HCT116 (cell line): ENCODE measurements around the gene COBL. TPM values are rescaled to one million over a fixed set of nuclear protein-coding genes. Genes with fewer than 3 reads are reported as not detected.

Source experiments
- ATAC-seq: fragments of 200-7000 bp; cut with Tn5 transposase; 2 replicates; pipeline ENCODE4 v1.9.1; 2020; ENCODE audit warnings: mild to moderate bottlenecking, moderate library complexity
- BruUV-seq: library from RNA; stranded (reverse); fragments of 400-500 nt; replicated peaks from 2 replicates; lab custom pipeline; 2021; lab: Mats Ljungman, UMichigan
- CTCF ChIA-PET: fragments of 300-600 bp; sonication (Branson Sonifier 250); formaldehyde crosslinking; loops from one replicate; lab custom pipeline; 2021; ENCODE audit warnings: antibody characterized with exemption; lab: Charles Lee
- POLR2A ChIA-PET: fragments of 300-600, 350-600 bp; sonication (Branson Sonifier 250); formaldehyde crosslinking; loops from one replicate; lab custom pipeline; 2021; ENCODE audit warnings: antibody characterized with exemption; lab: Charles Lee
- RAD21 ChIA-PET, 2 experiments: fragments of 300-600 bp; sonication (Branson Sonifier 250); formaldehyde crosslinking; loops; one replicate each; lab custom pipeline; 2023; ENCODE audit warnings: low total read pairs in 2 of 2; ENCODE audit not compliant: uncharacterized antibody in 2 of 2, unreplicated experiment in 2 of 2, low non-redundant PET in 1 of 2; lab: Charles Lee
- DNase-seq: peaks from one replicate; pipeline ENCODE4 v3.0.0-alpha.2; 2010; ENCODE audit warnings: low read depth, low spot score
- H2AFZ ChIP-seq: fragments of 200-600 bp; shearing (Covaris generic), sonication (generic); 2 replicates; pipeline ENCODE4 v1.6.1; 2017; ENCODE audit warnings: low read depth, mixed run types, mixed read lengths, antibody characterized with exemption, low read length; ENCODE audit not compliant: poor library complexity, severe bottlenecking
- H3K27ac ChIP-seq: 2 replicates; pipeline ENCODE4 v1.5.1; 2012; ENCODE audit warnings: low read depth, low read length
- H3K27me3 ChIP-seq: fragments of 200-600 bp; sonication (generic); 2 replicates; pipeline ENCODE4 v1.6.1; 2016; ENCODE audit warnings: mixed run types, low read length, mixed read lengths; ENCODE audit not compliant: insufficient read depth
- H3K36me3 ChIP-seq, 2 experiments: fragments of 200-500 bp in 1 of 2; fragments of 200-600 bp in 1 of 2; sonication (Bioruptor generic) in 1 of 2; sonication (generic) in 1 of 2; 2 replicates each; pipeline versions ENCODE4 v1.5.1 to v1.6.1; 2014 to 2016; ENCODE audit warnings: low read length in 2 of 2, inconsistent platforms in 1 of 2, mixed read lengths in 1 of 2, mixed run types in 1 of 2; ENCODE audit not compliant: insufficient read depth in 2 of 2, control insufficient read depth in 1 of 2
- H3K4me1 ChIP-seq, 2 experiments: fragments of 200-600 bp in 1 of 2; sonication (generic) in 1 of 2; 2 replicates each; pipeline versions ENCODE4 v1.5.1 to v1.6.1; 2012 to 2017; ENCODE audit warnings: low read length in 2 of 2, inconsistent platforms in 1 of 2, mild to moderate bottlenecking in 1 of 2, mixed read lengths in 1 of 2, mixed run types in 1 of 2, moderate library complexity in 1 of 2; ENCODE audit not compliant: insufficient read depth in 2 of 2, control insufficient read depth in 1 of 2
- H3K4me2 ChIP-seq: fragments of 200-600 bp; sonication (generic); 2 replicates; pipeline ENCODE4 v1.6.1; 2017; ENCODE audit warnings: mixed run types, low read length, mixed read lengths
- H3K4me3 ChIP-seq, 2 experiments: fragments of 200-600 bp in 1 of 2; sonication (generic) in 1 of 2; replicated peaks in 1 of 2; 2 replicates each; pipeline ENCODE4 v1.5.1; 2011 to 2016; ENCODE audit warnings: low read length in 2 of 2, control low read depth in 1 of 2, low read depth in 1 of 2, mild to moderate bottlenecking in 1 of 2, mixed read lengths in 1 of 2, mixed run types in 1 of 2
- H3K79me2 ChIP-seq: fragments of 200-600 bp; sonication (generic); 2 replicates; pipeline ENCODE4 v1.6.1; 2017; ENCODE audit warnings: mild to moderate bottlenecking, mixed run types, low read length, moderate library complexity, mixed read lengths; ENCODE audit not compliant: insufficient read depth
- H3K9ac ChIP-seq: fragments of 200-600 bp; sonication (generic); 2 replicates; pipeline ENCODE4 v1.6.1; 2016; ENCODE audit warnings: low read length, mixed read lengths
- H3K9me2 ChIP-seq: fragments of 200-600 bp; sonication (generic), shearing (Covaris generic); 2 replicates; pipeline ENCODE4 v1.6.1; 2017; ENCODE audit warnings: mixed run types, mild to moderate bottlenecking, moderate library complexity; ENCODE audit not compliant: insufficient read depth
- H3K9me3 ChIP-seq, 2 experiments: fragments of 200-500 bp in 1 of 2; fragments of 200-600 bp in 1 of 2; sonication (Bioruptor generic) in 1 of 2; sonication (generic) in 1 of 2; 2 replicates each; pipeline ENCODE4 v1.6.1; 2014 to 2017; ENCODE audit warnings: low read length in 2 of 2, mixed read lengths in 2 of 2, inconsistent platforms in 1 of 2, low read depth in 1 of 2, mild to moderate bottlenecking in 1 of 2, mixed run types in 1 of 2, moderate library complexity in 1 of 2; ENCODE audit not compliant: control insufficient read depth in 1 of 2, insufficient read depth in 1 of 2
- H4K20me1 ChIP-seq: fragments of 200-600 bp; sonication (generic), shearing (Covaris generic); 2 replicates; pipeline ENCODE4 v1.6.1; 2017; ENCODE audit warnings: mixed run types, mild to moderate bottlenecking, moderate library complexity; ENCODE audit not compliant: insufficient read depth
- CEBPB ChIP-seq: IDR thresholded peaks from 2 replicates; pipeline ENCODE4 v1.6.1; 2012; ENCODE audit warnings: low read depth
- CTCF ChIP-seq, 3 experiments: fragments of 200-600 bp in 1 of 3; sonication (generic) in 1 of 3; IDR thresholded peaks in 2 of 3; conservative IDR thresholded peaks in 1 of 3; 2 replicates each; pipeline ENCODE4 v1.5.1; 2012 to 2017; ENCODE audit warnings: low read depth in 2 of 3, low read length in 2 of 3, antibody characterized with exemption in 1 of 3, borderline replicate concordance in 1 of 3, control low read depth in 1 of 3, mild to moderate bottlenecking in 1 of 3, mixed read lengths in 1 of 3, mixed run types in 1 of 3, moderate library complexity in 1 of 3; ENCODE audit not compliant: insufficient read depth in 1 of 3
- EGR1 ChIP-seq: IDR thresholded peaks from 2 replicates; pipeline ENCODE4 v1.6.1; 2012; ENCODE audit warnings: low read depth
- ELF1 ChIP-seq: IDR thresholded peaks from 2 replicates; pipeline ENCODE4 v1.6.1; 2012; ENCODE audit warnings: low read depth, borderline replicate concordance
- EZH2phosphoT487 ChIP-seq: fragments of 200-600 bp; IDR thresholded peaks from 2 replicates; pipeline ENCODE4 v1.6.1; 2018; ENCODE audit warnings: antibody characterized with exemption, borderline replicate concordance
- JUND ChIP-seq: IDR thresholded peaks from 2 replicates; pipeline ENCODE4 v1.6.1; 2012
- POLR2AphosphoS5 ChIP-seq: IDR thresholded peaks from 2 replicates; pipeline ENCODE4 v1.6.1; 2011; ENCODE audit warnings: mild to moderate bottlenecking, low read depth, low read length, moderate library complexity
- RAD21 ChIP-seq: IDR thresholded peaks from 2 replicates; pipeline ENCODE4 v1.6.1; 2012; ENCODE audit warnings: low read depth, mild to moderate bottlenecking
- REST ChIP-seq: IDR thresholded peaks from 2 replicates; pipeline ENCODE4 v1.6.1; 2012; ENCODE audit warnings: low read depth
- SIN3A ChIP-seq: IDR thresholded peaks from 2 replicates; pipeline ENCODE4 v1.6.1; 2012; ENCODE audit warnings: low read depth
- SP1 ChIP-seq: IDR thresholded peaks from 2 replicates; pipeline ENCODE4 v1.6.1; 2012; ENCODE audit warnings: low read depth
- SRF ChIP-seq: IDR thresholded peaks from 2 replicates; pipeline ENCODE4 v1.6.1; 2012; ENCODE audit warnings: low read depth
- YY1 ChIP-seq: IDR thresholded peaks from 2 replicates; pipeline ENCODE4 v1.6.1; 2011; ENCODE audit warnings: low read length, low read depth, moderate library complexity, mild to moderate bottlenecking; ENCODE audit not compliant: insufficient replicate concordance; ENCODE audit errors: extremely low read depth
- ZBTB33 ChIP-seq: IDR thresholded peaks from 2 replicates; pipeline ENCODE4 v1.6.1; 2011; ENCODE audit warnings: mild to moderate bottlenecking, low read length, moderate library complexity; ENCODE audit not compliant: insufficient replicate concordance; ENCODE audit errors: extremely low read depth
- ZFX ChIP-seq: fragments of 450-650 bp; IDR thresholded peaks from 2 replicates; pipeline ENCODE4 v1.6.1; 2017
- ZNF274 ChIP-seq: fragments of 200-500 bp; sonication (Bioruptor generic); IDR thresholded peaks from 2 replicates; pipeline ENCODE4 v1.6.1; 2014; ENCODE audit warnings: mild to moderate bottlenecking, low read depth, low read length, inconsistent platforms
- intact Hi-C: fragments of 100-400 bp; cut with micrococcal nuclease; formaldehyde crosslinking; loops from 2 replicates; pipeline ENCODE4 v1.10.0; 2022
- total RNA-seq: library from RNA; stranded (reverse); gene quantifications from one replicate; pipeline ENCODE4 v1.2.1, GENCODE V29; 2021; ENCODE audit not compliant: unreplicated experiment

The COBL gene
- total RNA-seq, 1 experiment from 2014 or later, result 19.3 TPM

- CTCF ChIA-PET, result no interaction called here
- no peaks in the 10 kb centered on the region for H3K9me3 ChIP-seq
- RAD21 ChIA-PET, result no interaction called here
- no peak overlapping the region for H3K4me2 ChIP-seq
- no peak overlapping the region for H2AFZ ChIP-seq
- no peak for ATAC-seq
- TF ChIP-seq ZNF274 (no peak), SIN3A (no peak), ZFX (no peak), RAD21 (no peak), CEBPB (no peak), ZBTB33 (no peak), SP1 (no peak), CTCF (IDR thresholded peaks at IDR 0.05 in 2 of 3, conservative IDR thresholded peaks at IDR 0.05 in 1 of 3; ENCODE audit: borderline replicate concordance in 1 of 3, insufficient read depth in 1 of 3, low read depth in 2 of 3, low read length in 2 of 3) (no peak), REST (no peak), ELF1 (no peak), POLR2AphosphoS5 (no peak), YY1 (no peak), SRF (no peak), JUND (no peak), EGR1 (no peak), EZH2phosphoT487 (no peak)
- BruUV-seq, result no TSS peak
- no peaks in the 10 kb centered on the region for H3K9me2 ChIP-seq
- H3K27me3 ChIP-seq, result 0 out of 2 replicates have a peak, but pooled peaks cover 4% of the 10 kb centered on the region
- H4K20me1 ChIP-seq, result no peaks in the 10 kb centered on the region
- DNase-seq, result no peak
- intact Hi-C loops, result no loop called here
- no peak overlapping the region for H3K4me3 ChIP-seq
- POLR2A ChIA-PET, result no interaction called here
- no peak overlapping the region for H3K27ac ChIP-seq
- no peaks in the 10 kb centered on the region; a peak in 1 of 4 replicates for H3K36me3 ChIP-seq
- H3K9ac ChIP-seq, result no peak overlapping the region
- H3K79me2 ChIP-seq, result no peaks in the 10 kb centered on the region
- peaks cover 19% of the 10 kb centered on the region in 2 experiments for H3K4me1 ChIP-seq
Observed at GRCh38 chr7:51043461-51043860, 273.1 kb downstream of the COBL start.
